Activated CD8-positive, alpha-beta T cell treated with anti-CD3 and anti-CD28 coated beads, Interleukin-2, amount 10 ng/mL, durations not matched to agents 7 days and 5 days (primary cell): ENCODE data around the gene ARID3A. TPM values are rescaled to one million over a fixed set of nuclear protein-coding genes. Genes with fewer than 3 reads are reported as not detected.
"Not testable (repeated sequence)": the region's sequence is repeated elsewhere in the genome, so short reads cannot be mapped to it uniquely, and the experiment has no call there.

Experiments used
- ATAC-seq: fragments of 150-1000 bp; cut with Tn5 transposase; one replicate; pipeline ENCODE4 v1.10.0; 2021; ENCODE audit warnings: moderate library complexity
- CTCF ChIA-PET: fragments of 350-600 bp; sonication (Branson Sonifier 250); formaldehyde crosslinking; loops from one replicate; lab custom pipeline; 2021; ENCODE audit warnings: antibody characterized with exemption; lab: Charles Lee
- POLR2A ChIA-PET: fragments of 350-600 bp; sonication (Branson Sonifier 250); formaldehyde crosslinking; loops from one replicate; lab custom pipeline; 2021; ENCODE audit warnings: antibody characterized with exemption; lab: Charles Lee
- DNase-seq: peaks from one replicate; pipeline ENCODE4 v3.0.0-alpha.2; 2020
- H3K27ac Mint-ChIP-seq: one replicate; pipeline ENCODE4 v1.8.0; 2021; ENCODE audit warnings: mild to moderate bottlenecking, mixed read lengths
- H3K27me3 Mint-ChIP-seq: one replicate; pipeline ENCODE4 v1.8.0; 2021; ENCODE audit warnings: low read depth, mixed read lengths
- H3K36me3 Mint-ChIP-seq: one replicate; pipeline ENCODE4 v1.8.0; 2021; ENCODE audit warnings: low read depth, mixed read lengths
- H3K4me1 Mint-ChIP-seq: one replicate; pipeline ENCODE4 v1.8.0; 2021; ENCODE audit warnings: low read depth, mixed read lengths
- H3K4me3 Mint-ChIP-seq: one replicate; pipeline ENCODE4 v1.8.0; 2021; ENCODE audit warnings: mild to moderate bottlenecking, mixed read lengths
- H3K9me3 Mint-ChIP-seq: one replicate; pipeline ENCODE4 v1.8.0; 2022; ENCODE audit warnings: mixed read lengths; ENCODE audit not compliant: insufficient read depth
- total RNA-seq, 2 experiments: library from RNA; stranded (reverse); gene quantifications; one replicate each; pipeline ENCODE4 v1.2.3, GENCODE V29; 2021

Gene ARID3A
- total RNA-seq, 2 experiments from 2014 or later, result 26.7 to 27.7 TPM

DNA sequence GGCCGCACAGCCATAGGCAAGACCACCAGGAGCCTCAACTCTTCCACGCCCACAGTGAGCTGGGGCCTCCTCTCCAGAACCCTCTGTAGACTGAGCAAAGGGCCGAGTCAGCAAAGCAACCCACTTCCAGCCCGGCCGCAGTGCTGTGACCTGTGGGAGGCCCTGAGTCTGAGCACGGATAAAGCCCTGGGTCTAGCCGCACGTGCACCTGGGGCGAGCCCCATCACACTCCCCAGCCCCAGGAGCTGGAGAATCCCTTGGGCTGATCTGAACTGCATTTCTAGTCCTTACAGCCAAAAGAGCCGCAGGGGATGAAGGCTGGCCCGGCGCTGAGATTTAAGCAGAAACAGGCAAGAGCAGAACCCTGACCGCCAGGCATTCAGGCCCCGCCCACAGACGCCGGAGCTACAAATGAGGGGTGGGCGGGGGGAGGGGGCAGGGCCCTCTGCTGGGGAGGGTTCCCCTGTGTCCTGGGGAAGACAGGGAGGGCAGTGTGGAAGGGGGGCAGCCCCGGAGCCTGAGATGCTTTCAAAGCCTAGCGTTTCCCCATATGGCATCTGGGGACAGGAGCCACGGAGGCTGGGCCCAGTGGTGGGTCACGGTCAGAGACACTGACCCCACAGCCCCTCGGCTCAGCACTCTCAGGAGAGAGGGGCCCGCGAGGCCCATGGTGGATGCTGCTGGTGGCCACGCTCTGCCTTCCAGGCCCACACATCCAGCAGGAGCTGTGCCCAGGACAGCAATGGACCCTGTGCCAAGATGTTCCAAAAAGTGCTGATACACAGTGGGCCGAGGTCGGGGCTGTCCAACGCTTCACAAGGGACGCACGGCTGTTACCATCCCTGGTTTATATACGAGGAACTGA, 90.2 kb downstream of the ARID3A start:
- Mint-ChIP-seq H3K4me3 (no peak overlapping the region), H3K9me3 (no peaks in the 10 kb centered on the region), H3K36me3 (peaks cover 20% of the 10 kb centered on the region), H3K27ac (peak overlapping the region; percentile 43), H3K4me1 (peaks cover 35% of the 10 kb centered on the region), H3K27me3 (no peaks in the 10 kb centered on the region)
- DNase-seq, result no peak
- CTCF ChIA-PET, result no interaction called here
- POLR2A ChIA-PET, result no interaction called here
- no peak for ATAC-seq

DNA sequence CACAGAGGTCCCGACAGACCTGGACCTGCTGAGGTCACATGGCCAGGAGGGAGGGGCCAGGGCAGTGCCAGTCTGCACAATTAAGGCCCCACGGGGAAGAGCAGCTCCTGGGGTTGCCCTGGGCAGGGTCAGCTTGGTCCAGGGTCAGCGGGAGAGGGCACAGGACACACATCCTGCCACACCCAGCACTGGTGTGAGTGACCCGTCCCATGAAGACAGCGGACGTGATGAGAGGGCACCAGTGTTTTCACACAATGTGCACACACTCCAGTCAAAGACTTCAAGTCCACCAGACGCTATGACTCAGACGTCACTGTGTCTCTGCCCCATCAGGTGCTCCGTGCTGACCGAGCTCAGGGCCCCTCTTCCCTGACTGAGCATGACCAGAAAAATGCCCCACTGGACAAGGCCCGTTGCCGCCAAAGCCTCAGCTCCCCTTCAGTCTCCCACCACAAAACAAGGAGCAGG, 90.8 kb downstream of the ARID3A start:
- Mint-ChIP-seq H3K4me1 (peaks cover 39% of the 10 kb centered on the region), H3K9me3 (no peaks in the 10 kb centered on the region), H3K36me3 (peaks cover 18% of the 10 kb centered on the region), H3K27ac (peak overlapping the region; percentile 63), H3K4me3 (no peak overlapping the region), H3K27me3 (no peaks in the 10 kb centered on the region)
- ATAC-seq, result no peak
- no peak for DNase-seq
- CTCF ChIA-PET, result no interaction called here
- POLR2A ChIA-PET, result no interaction called here

DNA sequence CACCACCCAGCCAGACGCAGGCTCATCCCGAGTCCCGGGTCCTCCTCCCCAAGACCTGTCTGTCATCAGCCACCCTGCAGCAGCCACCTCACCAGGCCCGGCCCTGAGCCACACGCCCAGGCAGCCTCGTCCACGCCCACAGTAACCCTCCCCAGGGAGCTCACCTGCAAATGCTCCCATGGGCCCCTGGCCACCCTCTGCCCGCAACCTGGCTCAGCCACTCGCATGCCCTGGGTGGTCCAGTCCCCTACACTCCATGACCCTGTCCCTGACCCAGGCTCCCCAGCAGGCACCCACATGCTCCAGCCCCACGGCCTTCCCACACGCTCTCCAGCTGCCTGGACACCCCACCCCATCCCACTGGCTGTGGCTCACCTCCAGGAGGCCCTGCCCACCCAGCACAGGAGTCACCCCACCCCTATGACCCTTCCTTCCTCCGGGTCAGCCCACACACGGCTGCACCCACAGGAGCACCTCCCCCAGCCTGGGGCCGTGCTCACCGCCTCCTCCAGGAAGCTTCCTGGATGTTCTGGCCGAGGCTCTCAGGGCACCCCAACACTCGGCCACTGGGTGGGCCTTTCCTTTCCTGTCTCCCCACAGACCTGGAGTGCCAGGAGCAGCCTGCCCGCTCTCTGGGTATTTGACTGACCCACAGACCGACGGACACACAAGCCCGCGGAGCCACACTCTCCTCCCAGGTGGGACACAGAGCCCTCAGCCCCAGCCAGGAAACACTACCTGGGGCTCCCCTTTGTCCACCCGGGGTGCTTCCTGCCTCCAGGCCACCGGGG, 91.5 kb downstream of the ARID3A start:
- CTCF ChIA-PET, result no interaction called here
- no peak for ATAC-seq
- peaks cover 43% of the 10 kb centered on the region for H3K4me1 Mint-ChIP-seq
- no peaks in the 10 kb centered on the region for H3K27me3 Mint-ChIP-seq
- DNase-seq, result no peak
- peak overlapping the region; percentile 15 for H3K4me3 Mint-ChIP-seq
- H3K36me3 Mint-ChIP-seq, result peaks cover 18% of the 10 kb centered on the region
- POLR2A ChIA-PET, result interaction anchor here (0.6 kb wide), 1 partner anchor 8 kb away, joined by 3 read pairs; no protein-coding TSS in a partner anchor
- peak overlapping the region; percentile 63 for H3K27ac Mint-ChIP-seq
- H3K9me3 Mint-ChIP-seq, result no peaks in the 10 kb centered on the region

DNA sequence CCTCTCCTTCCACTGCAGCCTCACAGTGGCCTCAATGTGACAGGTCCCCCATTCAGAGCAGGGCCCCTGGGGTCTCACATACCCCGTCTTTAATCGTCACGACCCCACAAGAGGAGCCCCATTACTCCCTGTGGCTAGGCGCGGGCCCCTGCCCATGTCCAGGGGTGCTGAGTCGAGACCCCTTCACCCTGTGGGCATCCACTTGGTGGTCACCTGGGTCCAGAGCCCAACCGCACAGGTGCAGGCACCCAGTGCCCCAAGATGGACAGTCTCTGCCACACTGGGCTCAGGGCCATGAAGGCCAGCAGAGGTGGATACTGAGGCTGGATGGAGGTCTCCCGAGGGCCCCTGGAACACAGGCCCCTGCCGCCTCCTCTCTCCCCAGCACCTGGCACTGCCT, 92.1 kb downstream of the ARID3A start:
- Mint-ChIP-seq H3K4me1 (peaks cover 45% of the 10 kb centered on the region), H3K36me3 (peaks cover 18% of the 10 kb centered on the region), H3K27ac (no peak overlapping the region), H3K4me3 (no peak overlapping the region), H3K9me3 (no peaks in the 10 kb centered on the region), H3K27me3 (no peaks in the 10 kb centered on the region)
- no peak for ATAC-seq
- POLR2A ChIA-PET, result no interaction called here
- CTCF ChIA-PET, result no interaction called here
- DNase-seq, result no peak

DNA sequence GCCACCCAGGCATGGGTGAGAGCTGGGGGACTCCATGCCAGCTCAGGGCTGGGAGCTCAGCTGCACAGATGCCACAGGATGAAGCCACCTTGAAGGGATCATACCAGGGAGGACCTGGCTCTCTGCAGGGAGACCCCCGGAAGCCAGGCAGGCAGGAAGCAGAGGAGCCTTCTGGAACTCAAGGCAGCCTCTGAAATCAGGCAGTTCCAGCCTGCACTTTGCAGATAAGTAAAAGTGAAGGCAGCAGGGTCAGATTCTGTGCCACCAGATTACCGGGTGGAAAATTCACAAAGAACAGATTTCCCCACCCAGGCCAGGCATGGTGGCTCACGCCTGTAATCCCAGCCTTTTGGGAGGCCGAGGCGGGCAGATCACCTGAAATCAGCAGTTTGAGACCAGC, 92.6 kb downstream of the ARID3A start:
- DNase-seq (no peak), ATAC-seq (no peak)
- Mint-ChIP-seq H3K4me3 (peak overlapping the region; percentile 90), H3K27ac (peak overlapping the region; percentile 70), H3K27me3 (no peaks in the 10 kb centered on the region), H3K4me1 (peaks cover 45% of the 10 kb centered on the region), H3K9me3 (no peaks in the 10 kb centered on the region), H3K36me3 (peaks cover 17% of the 10 kb centered on the region)
- ChIA-PET CTCF (no interaction called here), POLR2A (interaction anchor here (0.5 to 0.7 kb wide), 2 partner anchors 10 to 20 kb away, joined by 3 read pairs; no protein-coding TSS in a partner anchor)

DNA sequence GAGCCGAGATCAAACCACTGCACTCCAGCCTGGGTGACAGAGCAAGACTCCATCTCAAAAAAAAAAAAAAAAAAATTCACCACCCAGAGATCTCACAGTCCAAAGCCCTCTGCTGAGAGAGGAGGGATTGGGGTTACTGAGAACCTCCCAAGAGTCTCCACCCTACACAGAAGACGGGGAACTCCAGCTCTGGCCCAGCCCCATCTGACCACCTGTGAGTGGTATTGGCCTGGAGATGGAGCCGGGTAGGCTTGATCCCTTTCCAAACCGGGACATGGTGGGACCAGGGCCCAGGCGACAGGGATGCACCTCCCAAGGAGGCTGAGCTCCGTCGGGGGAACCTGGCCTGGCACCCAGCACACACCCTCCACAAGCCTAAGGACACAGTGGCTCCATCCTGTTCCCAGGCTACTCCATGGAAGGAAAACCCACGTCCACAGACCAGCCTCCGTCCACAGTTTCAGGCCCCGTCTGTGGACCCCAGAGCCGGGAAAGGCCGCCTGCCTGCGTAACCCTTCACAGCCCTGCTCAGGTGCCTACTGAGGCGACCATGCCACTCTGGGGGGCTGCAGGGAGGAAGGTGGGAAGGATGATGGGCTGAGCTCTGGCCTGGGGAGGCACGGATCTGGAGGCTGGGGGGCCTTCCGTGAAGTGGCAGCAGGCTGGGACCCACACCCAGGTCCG, 93.2 kb downstream of the ARID3A start:
- H3K4me3 Mint-ChIP-seq, result peak overlapping the region; percentile 90
- DNase-seq (no peak), ATAC-seq (no peak)
- H3K27me3 Mint-ChIP-seq, result no peaks in the 10 kb centered on the region
- no peaks in the 10 kb centered on the region for H3K9me3 Mint-ChIP-seq
- peaks cover 45% of the 10 kb centered on the region for H3K4me1 Mint-ChIP-seq
- H3K36me3 Mint-ChIP-seq, result peaks cover 12% of the 10 kb centered on the region
- H3K27ac Mint-ChIP-seq, result peak overlapping the region; percentile 92
- ChIA-PET POLR2A (interaction anchor here (0.7 to 1.3 kb wide), 4 partner anchors 15 to 57 kb away, joined by 3 read pairs; partner anchors contain the start of gene WDR18), CTCF (interaction anchor here (0.6 to 1.2 kb wide), 3 partner anchors 35 to 71 kb away, joined by 3 read pairs; partner anchors contain the start of gene WDR18)

DNA sequence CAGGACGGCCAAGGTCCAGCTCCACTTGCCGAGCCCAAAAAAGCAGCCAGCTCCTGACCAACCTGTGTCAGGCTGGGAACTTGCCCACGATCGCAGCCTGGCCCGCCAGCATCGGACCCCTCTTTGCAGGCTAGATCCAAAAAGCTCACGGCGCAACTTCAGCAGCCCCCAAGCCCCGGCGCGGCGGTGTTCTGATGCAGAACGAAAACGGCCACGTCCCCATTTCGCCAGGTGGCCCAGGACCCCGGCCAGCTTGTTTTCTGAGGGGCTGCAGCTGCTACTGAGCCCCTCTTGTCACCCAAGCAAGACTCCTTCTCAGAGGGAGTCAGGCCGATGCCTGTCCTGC, 93.8 kb downstream of the ARID3A start:
- ChIA-PET POLR2A (interaction anchor here (0.9 to 2.1 kb wide), 4 partner anchors 15 to 57 kb away, joined by 3 to 7 read pairs (median 3); partner anchors contain the start of genes ARHGAP45 and WDR18), CTCF (interaction anchor here (0.6 to 1.2 kb wide), 3 partner anchors 36 to 70 kb away, joined by 3 read pairs; partner anchors contain the start of gene WDR18)
- Mint-ChIP-seq H3K4me1 (peaks cover 42% of the 10 kb centered on the region), H3K36me3 (peaks cover 10% of the 10 kb centered on the region), H3K9me3 (no peaks in the 10 kb centered on the region), H3K27ac (peak overlapping the region; percentile 92), H3K27me3 (no peaks in the 10 kb centered on the region), H3K4me3 (peak overlapping the region; percentile 90)
- no peak for DNase-seq
- no peak for ATAC-seq

DNA sequence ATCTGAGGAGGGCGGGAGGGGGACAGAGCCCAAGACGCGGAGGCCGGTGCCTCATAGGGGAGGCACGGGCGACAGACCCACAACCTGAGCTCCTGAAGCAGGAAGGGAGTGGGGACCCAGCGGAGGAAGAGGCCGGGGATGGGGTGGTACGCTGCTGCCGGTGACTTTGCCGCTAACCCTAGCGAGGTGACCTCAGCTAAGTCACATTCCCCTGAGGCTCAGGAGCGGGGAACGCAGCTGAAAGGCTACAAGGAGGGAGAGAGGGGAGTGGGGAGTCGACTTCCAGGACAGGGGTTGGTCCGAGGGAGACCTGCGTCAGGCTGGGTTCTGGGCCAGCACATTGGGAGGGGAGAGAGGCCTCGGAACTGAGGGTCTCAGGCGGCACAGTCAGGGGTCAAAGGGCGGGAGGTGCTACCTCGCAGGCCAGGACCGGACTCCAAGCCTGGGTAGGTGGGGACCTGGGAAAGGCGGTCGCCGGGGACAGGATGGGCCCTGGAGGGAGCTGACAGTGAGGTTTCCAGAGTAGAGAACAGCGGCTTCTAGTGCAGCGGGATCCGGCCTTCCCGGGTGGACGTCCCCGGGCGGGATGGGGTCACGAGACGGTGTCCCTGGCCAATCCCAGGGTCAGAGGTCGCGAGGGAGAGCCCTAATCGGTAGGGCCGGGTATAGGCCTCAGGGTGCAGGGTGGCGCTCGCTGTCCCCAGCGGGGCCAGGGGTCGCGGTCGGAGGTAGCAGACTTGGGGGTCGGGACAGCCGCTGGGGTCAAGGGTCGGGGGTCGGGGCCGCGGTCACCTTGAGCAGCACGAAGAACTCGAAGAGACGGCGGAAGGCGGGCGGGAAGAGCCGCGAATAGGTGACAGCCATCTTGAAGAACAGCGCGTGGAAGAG, 94.4 kb downstream of the ARID3A start:
- H3K27ac Mint-ChIP-seq, result peak overlapping the region; percentile 92
- peak overlapping the region; percentile 90 for H3K4me3 Mint-ChIP-seq
- peaks cover 10% of the 10 kb centered on the region for H3K36me3 Mint-ChIP-seq
- H3K9me3 Mint-ChIP-seq, result no peaks in the 10 kb centered on the region
- CTCF ChIA-PET, result interaction anchor here (0.6 to 1.4 kb wide), 4 partner anchors 36 to 157 kb away, joined by 3 read pairs; partner anchors contain the start of gene WDR18
- ATAC-seq (no peak), DNase-seq (peak; percentile 59)
- H3K27me3 Mint-ChIP-seq, result no peaks in the 10 kb centered on the region
- H3K4me1 Mint-ChIP-seq, result peaks cover 42% of the 10 kb centered on the region
- POLR2A ChIA-PET, result interaction anchor here (0.6 to 2.1 kb wide), 5 partner anchors 12 to 56 kb away, joined by 3 to 7 read pairs (median 3); partner anchors contain the start of gene ARHGAP45

DNA sequence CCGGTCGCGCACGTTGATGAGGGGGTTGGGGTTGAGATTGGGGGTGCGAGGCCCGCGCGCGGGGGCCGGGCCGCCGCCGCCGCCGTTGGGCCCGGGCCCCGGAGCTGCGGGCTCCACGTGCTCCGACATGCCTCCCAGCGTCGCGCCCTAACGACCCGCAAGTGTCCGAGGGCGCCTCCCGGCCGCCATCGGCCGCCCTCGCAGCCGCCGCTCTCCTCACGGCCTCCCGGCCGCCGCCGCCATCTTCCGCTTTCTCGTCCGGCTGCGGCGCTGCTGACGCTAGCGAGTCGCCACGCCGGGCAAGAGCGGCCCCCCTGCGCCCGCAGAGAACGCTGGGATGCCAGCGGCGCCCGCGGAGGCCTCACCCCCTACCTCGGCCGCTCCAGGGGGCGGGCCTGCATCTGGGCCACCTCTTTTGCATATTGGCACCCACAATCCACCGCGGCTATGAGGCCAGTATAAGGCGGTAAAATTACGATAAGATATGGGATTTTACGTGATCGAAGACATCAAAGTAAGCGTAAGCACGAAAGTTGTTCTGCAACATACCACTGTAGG, 95.1 kb downstream of the ARID3A start, which contains the start of gene TMEM259:
Gene TMEM259 (minus strand): TSS at position 256 of the 558 bp plus-strand sequence. CDS start 127 bp downstream, at position 129.
- peak within 1 kb of the TSS; percentile 90 for H3K4me3 Mint-ChIP-seq
- peaks cover 10% of the 10 kb centered on the region for H3K36me3 Mint-ChIP-seq
- ChIA-PET CTCF (interaction anchor here (0.6 to 1.4 kb wide), 5 partner anchors 39 to 223 kb away, joined by 3 to 4 read pairs (median 3); no protein-coding TSS in a partner anchor), POLR2A (interaction anchor here (0.7 to 2.2 kb wide), 8 partner anchors 9 to 128 kb away, joined by 4 to 9 read pairs (median 6); partner anchors contain the start of genes ARHGAP45 and MED16)
- no peaks in the 10 kb centered on the region for H3K9me3 Mint-ChIP-seq
- no peaks in the 10 kb centered on the region for H3K27me3 Mint-ChIP-seq
- peak within 1 kb of the TSS; percentile 99 for H3K27ac Mint-ChIP-seq
- DNase-seq (peak; percentile 98), ATAC-seq (peak; percentile 87)
- H3K4me1 Mint-ChIP-seq, result peaks cover 45% of the 10 kb centered on the region

DNA sequence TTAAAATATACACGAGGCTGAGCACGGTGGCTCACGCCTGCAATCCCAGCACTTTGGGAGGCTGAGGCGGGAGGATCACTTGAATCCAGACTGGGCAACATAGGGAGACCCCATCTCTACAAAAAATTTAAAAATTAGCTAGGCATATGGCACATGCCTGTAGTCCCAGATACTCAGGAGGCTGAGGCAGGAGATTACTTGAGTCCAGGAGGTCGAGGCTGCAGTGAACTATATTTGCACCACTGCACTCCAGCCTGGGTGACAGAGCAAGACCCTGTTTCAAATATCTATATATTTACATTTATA, 98.0 kb downstream of the ARID3A start:
- POLR2A ChIA-PET, H3K27ac Mint-ChIP-seq: not testable (repeated sequence)
- CTCF ChIA-PET, result interaction anchor here (1.3 to 1.6 kb wide), 2 partner anchors 41 to 243 kb away, joined by 3 read pairs; no protein-coding TSS in a partner anchor

More for the DNA sequence above, 98.0 kb downstream of the ARID3A start:
- not testable (repeated sequence) for ATAC-seq, H3K27me3 Mint-ChIP-seq, H3K9me3 Mint-ChIP-seq, DNase-seq, H3K4me3 Mint-ChIP-seq
- peaks cover 20% of the 10 kb centered on the region for H3K36me3 Mint-ChIP-seq
- peaks cover 27% of the 10 kb centered on the region for H3K4me1 Mint-ChIP-seq
